ENCODE measurements around the gene FBXO42.

FBXO42 gene

GRCh38 chr1:16208270-16208987 lies 143.9 kb downstream of the FBXO42 start:
- in situ Hi-C loops (cut with HindIII; ENCODE audit: low sequenced_read_pairs), result no loop called here

- in situ Hi-C loops (cut with HindIII; ENCODE audit: low sequenced_read_pairs), result no loop called here
Measured at GRCh38 chr1:16207318-16208269, 144.7 kb downstream of the FBXO42 start.

- in situ Hi-C loops (cut with HindIII; ENCODE audit: low sequenced_read_pairs), result no loop called here
Measured at GRCh38 chr1:16206547-16207317, 145.5 kb downstream of the FBXO42 start.

GRCh38 chr1:16205891-16206546 lies 146.3 kb downstream of the FBXO42 start:
- in situ Hi-C loops (cut with HindIII; ENCODE audit: low sequenced_read_pairs), result no loop called here

GRCh38 chr1:16205334-16205671 lies 147.0 kb downstream of the FBXO42 start:
- in situ Hi-C loops (cut with HindIII; ENCODE audit: low sequenced_read_pairs), result no loop called here

GRCh38 chr1:16204634-16205333 lies 147.5 kb downstream of the FBXO42 start:
- in situ Hi-C loops (cut with HindIII; ENCODE audit: low sequenced_read_pairs), result no loop called here

GRCh38 chr1:16204216-16204615 lies 148.1 kb downstream of the FBXO42 start:
- in situ Hi-C loops (cut with HindIII; ENCODE audit: low sequenced_read_pairs), result no loop called here

- in situ Hi-C loops (cut with HindIII; ENCODE audit: low sequenced_read_pairs), result no loop called here
Measured at GRCh38 chr1:16203550-16203949, 148.7 kb downstream of the FBXO42 start.

- in situ Hi-C loops (cut with HindIII; ENCODE audit: low sequenced_read_pairs), result no loop called here
Measured at GRCh38 chr1:16202281-16203210, 149.7 kb downstream of the FBXO42 start.

GRCh38 chr1:16199700-16200099 lies 152.6 kb downstream of the FBXO42 start:
- in situ Hi-C loops (cut with HindIII; ENCODE audit: low sequenced_read_pairs), result no loop called here

GRCh38 chr1:16199157-16199501 lies 153.2 kb downstream of the FBXO42 start:
- in situ Hi-C loops (cut with HindIII; ENCODE audit: low sequenced_read_pairs), result no loop called here

- in situ Hi-C loops (cut with HindIII; ENCODE audit: low sequenced_read_pairs), result no loop called here
Measured at GRCh38 chr1:16198444-16199156, 153.7 kb downstream of the FBXO42 start.

GRCh38 chr1:16196874-16197273 lies 155.4 kb downstream of the FBXO42 start:
- in situ Hi-C loops (cut with HindIII; ENCODE audit: low sequenced_read_pairs), result no loop called here
